Measurements from ENCODE around the gene GIGYF2. TPM values are rescaled to one million over a fixed set of nuclear protein-coding genes. Genes with fewer than 3 reads are reported as not detected.
"Not testable (repeated sequence)": the region's sequence is repeated elsewhere in the genome, so short reads cannot be mapped to it uniquely, and the experiment has no call there.

Gene GIGYF2
- total RNA-seq, 1 donor from 2014 or later, result 71.8 TPM

GRCh38 chr2:232689152-232689910, 7.8 kb upstream of the GIGYF2 start:
- intact Hi-C loops (cut with micrococcal nuclease), result no loop called here

- intact Hi-C loops (cut with micrococcal nuclease), result loop anchor here (10.0 kb wide), 2 partner anchors 374 to 1164 kb away; partner anchors contain the start of genes HJURP and INPP5D
Observed at GRCh38 chr2:232691117-232691516, 6.0 kb upstream of the GIGYF2 start.

- intact Hi-C loops (cut with micrococcal nuclease), result loop anchor here (10.0 kb wide), 2 partner anchors 371 to 1161 kb away; partner anchors contain the start of genes HJURP and INPP5D
Observed at GRCh38 chr2:232693344-232693743, 3.8 kb upstream of the GIGYF2 start.

- intact Hi-C loops (cut with micrococcal nuclease), result loop anchor here (1.0 to 10.0 kb wide), 6 partner anchors 86 to 1158 kb away; partner anchors contain the start of genes ATG16L1, EIF4E2, HJURP and INPP5D
Observed at GRCh38 chr2:232696609-232697058, 497 bp upstream of the GIGYF2 start.

GRCh38 chr2:232697807-232698110, 628 bp downstream of the GIGYF2 start:
- intact Hi-C loops (cut with micrococcal nuclease), result loop anchor here (1.0 to 10.0 kb wide), 6 partner anchors 85 to 1157 kb away; partner anchors contain the start of genes ATG16L1, EIF4E2, HJURP and INPP5D

GRCh38 chr2:232698556-232699091, 1.5 kb downstream of the GIGYF2 start:
- intact Hi-C loops (cut with micrococcal nuclease), result loop anchor here (5.0 to 10.0 kb wide), 4 partner anchors 84 to 1156 kb away; partner anchors contain the start of genes ATG16L1, HJURP and INPP5D

GRCh38 chr2:232699110-232699509, 2.0 kb downstream of the GIGYF2 start:
- intact Hi-C loops (cut with micrococcal nuclease), result loop anchor here (5.0 to 10.0 kb wide), 4 partner anchors 83 to 1156 kb away; partner anchors contain the start of genes ATG16L1, HJURP and INPP5D

GRCh38 chr2:232700154-232700553, 3.0 kb downstream of the GIGYF2 start:
- intact Hi-C loops (cut with micrococcal nuclease), result no loop called here

- intact Hi-C loops (cut with micrococcal nuclease), result no loop called here
Observed at GRCh38 chr2:232707076-232707475, 9.9 kb downstream of the GIGYF2 start.

GRCh38 chr2:232713505-232713904, 16.4 kb downstream of the GIGYF2 start:
- intact Hi-C loops (cut with micrococcal nuclease), result no loop called here

GRCh38 chr2:232714969-232715368, 17.8 kb downstream of the GIGYF2 start:
- intact Hi-C loops (cut with micrococcal nuclease), result no loop called here

- intact Hi-C loops (cut with micrococcal nuclease), result not testable (repeated sequence)
Observed at GRCh38 chr2:232720056-232720455, 22.9 kb downstream of the GIGYF2 start.

GRCh38 chr2:232721261-232721660, 24.1 kb downstream of the GIGYF2 start:
- intact Hi-C loops (cut with micrococcal nuclease), result no loop called here

- intact Hi-C loops (cut with micrococcal nuclease), result no loop called here
Observed at GRCh38 chr2:232721882-232722281, 24.8 kb downstream of the GIGYF2 start.

- intact Hi-C loops (cut with micrococcal nuclease), result no loop called here
Observed at GRCh38 chr2:232723027-232723426, 25.9 kb downstream of the GIGYF2 start.

GRCh38 chr2:232728785-232729184, 31.7 kb downstream of the GIGYF2 start:
- intact Hi-C loops (cut with micrococcal nuclease), result no loop called here

- intact Hi-C loops (cut with micrococcal nuclease), result no loop called here
Observed at GRCh38 chr2:232731470-232731869, 34.3 kb downstream of the GIGYF2 start.

GRCh38 chr2:232741294-232741693, 44.2 kb downstream of the GIGYF2 start:
- intact Hi-C loops (cut with micrococcal nuclease), result no loop called here

GRCh38 chr2:232741972-232742371, 44.8 kb downstream of the GIGYF2 start:
- intact Hi-C loops (cut with micrococcal nuclease), result no loop called here

GRCh38 chr2:232744963-232745362, 47.8 kb downstream of the GIGYF2 start:
- intact Hi-C loops (cut with micrococcal nuclease), result no loop called here

- intact Hi-C loops (cut with micrococcal nuclease), result no loop called here
Observed at GRCh38 chr2:232748038-232748437, 50.9 kb downstream of the GIGYF2 start.

GRCh38 chr2:232749331-232749730, 52.2 kb downstream of the GIGYF2 start:
- intact Hi-C loops (cut with micrococcal nuclease), result no loop called here
